K562 (cell line): ENCODE data around the gene CEP20. TPM values are rescaled to one million over a fixed set of nuclear protein-coding genes. Genes with fewer than 3 reads are reported as not detected.
A peak's percentile ranks its signal among the peaks of the same experiment; 100 is the strongest.

Experiments
- ATAC-seq: fragments of 200-7000 bp; cut with Tn5 transposase; 3 replicates; pipeline ENCODE4 v1.9.1; 2020; ENCODE audit warnings: moderate library complexity
- BruUV-seq: library from RNA; stranded (reverse); fragments of 400-500 nt; replicated peaks from 2 replicates; lab custom pipeline; 2021; lab: Mats Ljungman, UMichigan
- CTCF ChIA-PET: fragments of 300-600 bp; formaldehyde crosslinking; extraction: SDS; loops from one replicate; lab custom pipeline; 2021; ENCODE audit warnings: low intra/inter-chr PET ratio; lab: Yijun Ruan, JAX
- POLR2A ChIA-PET: fragments of 300-600, 350-650 bp; sonication (Branson Sonifier 250); formaldehyde crosslinking; extraction: SDS; loops from one replicate; lab custom pipeline; 2021; ENCODE audit warnings: antibody characterized with exemption, inconsistent platforms; lab: Yijun Ruan, JAX
- DNase-seq, 4 experiments: peaks; one replicate each; pipeline versions ENCODE4 v3.0.0 to v3.0.0-alpha.2; 2011 to 2018; ENCODE audit warnings: low spot score in 3 of 4, mixed read lengths in 3 of 4; ENCODE audit errors: extremely low read depth in 1 of 4
- FAIRE-seq: peaks from 2 replicates; lab custom pipeline; 2011; peaks lifted over from hg19 to GRCh38; lab: Jason Lieb, UNC
- H2AFZ ChIP-seq: 2 replicates; pipeline ENCODE4 v1.6.0; 2011; ENCODE audit warnings: low read depth, low read length, control low read depth, inconsistent platforms
- H3K27ac ChIP-seq: fragments of 200-600 bp; 3 replicates; pipeline ENCODE4 v1.8.0; 2011; ENCODE audit warnings: low read depth, mild to moderate bottlenecking, control low read depth, inconsistent platforms, low read length, moderate library complexity, mixed read lengths; ENCODE audit errors: extremely low read depth
- H3K27me3 ChIP-seq, 2 experiments: fragments of 300-600 bp in 1 of 2; 2 replicates in 1 of 2; 3 replicates in 1 of 2; pipeline versions ENCODE4 v1.6.0 to v1.8.0; 2011; ENCODE audit warnings: inconsistent platforms in 2 of 2, low read length in 2 of 2, mild to moderate bottlenecking in 1 of 2, mixed read lengths in 1 of 2, moderate library complexity in 1 of 2; ENCODE audit not compliant: control insufficient read depth in 2 of 2, insufficient read depth in 2 of 2
- H3K36me3 ChIP-seq: fragments of 300-600 bp; 3 replicates; pipeline ENCODE4 v1.8.0; 2011; ENCODE audit warnings: mild to moderate bottlenecking, low read length, inconsistent platforms; ENCODE audit not compliant: control insufficient read depth, insufficient read depth
- H3K4me1 ChIP-seq, 2 experiments: fragments of 200-600 bp in 1 of 2; replicated peaks in 1 of 2; 2 replicates in 1 of 2; 3 replicates in 1 of 2; pipeline versions ENCODE4 v1.5.1 to v1.8.0; 2011; ENCODE audit warnings: inconsistent platforms in 2 of 2, low read length in 2 of 2, mild to moderate bottlenecking in 1 of 2, mixed read lengths in 1 of 2, moderate library complexity in 1 of 2; ENCODE audit not compliant: control insufficient read depth in 2 of 2, insufficient read depth in 2 of 2
- H3K4me2 ChIP-seq: 2 replicates; pipeline ENCODE4 v1.6.1; 2011; ENCODE audit warnings: low read length, control low read depth, inconsistent platforms, mixed read lengths; ENCODE audit not compliant: insufficient read depth
- H3K4me3 ChIP-seq: fragments of 200-600 bp; sonication (generic), shearing (Covaris generic); 2 replicates; pipeline ENCODE4 v1.5.1; 2016; ENCODE audit warnings: control low read depth, inconsistent platforms
- H3K79me2 ChIP-seq: fragments of 200-600 bp; 3 replicates; pipeline ENCODE4 v1.8.0; 2011; ENCODE audit warnings: low read length, inconsistent platforms; ENCODE audit not compliant: control insufficient read depth, insufficient read depth
- H3K9ac ChIP-seq, 2 experiments: 2 replicates each; pipeline versions ENCODE4 v1.6.0 to v1.6.1; 2011; ENCODE audit warnings: low read depth in 2 of 2, low read length in 2 of 2, control low read depth in 1 of 2, inconsistent platforms in 1 of 2, mild to moderate bottlenecking in 1 of 2, mixed read lengths in 1 of 2; ENCODE audit not compliant: insufficient read depth in 1 of 2
- H3K9me1 ChIP-seq: one replicate; pipeline ENCODE4 v1.6.0; 2011; ENCODE audit warnings: inconsistent platforms, mild to moderate bottlenecking, low read length, moderate library complexity; ENCODE audit not compliant: control insufficient read depth, insufficient read depth
- H3K9me3 ChIP-seq: replicated peaks from 2 replicates; pipeline ENCODE4 v1.5.1; 2011; ENCODE audit warnings: low read depth, low read length, inconsistent platforms; ENCODE audit not compliant: control insufficient read depth, insufficient read depth
- H4K20me1 ChIP-seq: replicated peaks from 2 replicates; pipeline ENCODE4 v1.6.1; 2011; ENCODE audit warnings: low read length, inconsistent platforms, mixed read lengths; ENCODE audit not compliant: control insufficient read depth, insufficient read depth
- CCAR2 ChIP-seq: fragments of 200-400 bp; formaldehyde crosslinking; IDR thresholded peaks from 2 replicates; pipeline ENCODE4 v1.6.1; 2017; ENCODE audit warnings: mild to moderate bottlenecking, low read depth, low read length
- EGR1 ChIP-seq: fragments of 450-650 bp; conservative IDR thresholded peaks from 2 replicates; pipeline ENCODE4 v1.6.1; 2017; ENCODE audit warnings: mild to moderate bottlenecking
- FOXP1 ChIP-seq: sonication (generic); formaldehyde crosslinking; IDR thresholded peaks from 2 replicates; pipeline ENCODE4 v1.8.0; 2022; ENCODE audit warnings: mild to moderate bottlenecking, missing genetic modification reagents
- HCFC1 ChIP-seq: IDR thresholded peaks from 2 replicates; pipeline ENCODE4 v1.6.1; 2012; ENCODE audit warnings: low read depth, low read length, improper control_type of control experiment
- HNRNPL ChIP-seq: fragments of 200-400 bp; formaldehyde crosslinking; IDR thresholded peaks from 2 replicates; pipeline ENCODE4 v1.6.1; 2017; ENCODE audit warnings: low read depth, mild to moderate bottlenecking, low read length
- KAT8 ChIP-seq: fragments of 450-650 bp; IDR thresholded peaks from 2 replicates; pipeline ENCODE4 v1.6.1; 2016; ENCODE audit warnings: low read depth, mild to moderate bottlenecking
- NELFE ChIP-seq: IDR thresholded peaks from 2 replicates; pipeline ENCODE4 v1.6.1; 2011; ENCODE audit warnings: mild to moderate bottlenecking; ENCODE audit not compliant: insufficient read depth, insufficient read length
- PHF20 ChIP-seq: fragments of 450-650 bp; IDR thresholded peaks from 2 replicates; pipeline ENCODE4 v1.6.1; 2018; ENCODE audit not compliant: partially characterized antibody
- RFX1 ChIP-seq: fragments of 450-650 bp; IDR thresholded peaks from 2 replicates; pipeline ENCODE4 v1.6.1; 2016; ENCODE audit warnings: mild to moderate bottlenecking, moderate library complexity
- TEAD4 ChIP-seq, 2 experiments: sonication (generic) in 1 of 2; formaldehyde crosslinking in 1 of 2; IDR thresholded peaks; 2 replicates each; pipeline versions ENCODE4 v1.6.1 to v1.8.0; 2012 to 2022; ENCODE audit warnings: borderline replicate concordance in 1 of 2, inconsistent platforms in 1 of 2, low read length in 1 of 2, mild to moderate bottlenecking in 1 of 2, missing genetic modification reagents in 1 of 2
- THAP7 ChIP-seq: fragments of 250-450 bp; sonication (Bioruptor Pico); IDR thresholded peaks from 2 replicates; pipeline ENCODE4 v1.5.0; 2021
- ZNF561 ChIP-seq: fragments of 450-650 bp; formaldehyde crosslinking; conservative IDR thresholded peaks from 2 replicates; pipeline ENCODE4 v1.4.0; 2020; ENCODE audit warnings: mild to moderate bottlenecking, moderate library complexity
- WGBS: fragments of 100-300 bp; shearing (Covaris generic); methylation state at CpG from one replicate; pipeline ENCODE4 v1.1.6; 2016; ENCODE audit warnings: low coverage, mixed read lengths; ENCODE audit not compliant: insufficient coverage; ENCODE audit errors: missing lambda C conversion rate; 5-methylcytosine and 5-hydroxymethylcytosine counted together
- in situ Hi-C: fragments of 300-500 bp; cut with MboI; formaldehyde crosslinking; loops from 4 replicates; pipeline ENCODE4 v1.15.0; 2018; ENCODE audit warnings: inconsistent platforms, mixed read lengths
- intact Hi-C: fragments of 100-400 bp; cut with micrococcal nuclease; formaldehyde crosslinking; loops from 2 replicates; pipeline ENCODE4 v1.14.2; 2022
- polyA plus RNA-seq, 8 experiments: library from polyadenylated mRNA; depleted of rRNA in 4 of 8; stranded (reverse) in 5 of 8; unstranded in 3 of 8; fragments of >200 nt; fragmentation: Nextera tagmentation in 2 of 8; fragmentation: Illumina TruSeq in 1 of 8; extraction: Ambion mirVana in 2 of 8; extraction: Trizol in 1 of 8; gene quantifications; 2 replicates each; pipeline versions ENCODE4 v1.2.1 to v1.2.3, GENCODE V29; 2011 to 2014; ENCODE audit warnings: inconsistent platforms in 1 of 8, missing spikeins in 1 of 8
- total RNA-seq, 7 experiments: library from RNA; depleted of rRNA in 6 of 7; stranded (reverse); fragments of >200 nt in 6 of 7; fragmentation: Illumina TruSeq in 2 of 7; extraction: Trizol in 2 of 7; gene quantifications; 2 replicates each; pipeline versions ENCODE4 v1.2.1 to v1.2.3, GENCODE V29; 2011 to 2021; ENCODE audit warnings: low replicate concordance in 1 of 7
- TF ChIP-seq, protein P1 (sequence below), 2 experiments: fragments of 450-650 bp; IDR thresholded peaks; 2 replicates each; pipeline ENCODE4 v1.6.1; 2016; ENCODE audit warnings: mild to moderate bottlenecking in 2 of 2, borderline replicate concordance in 1 of 2, low read depth in 1 of 2, moderate library complexity in 1 of 2

Gene CEP20
- total and polyA plus RNA-seq, 9 of the 15 experiments (the other 6 are each of a cell fraction or from before 2014, with no cell fraction given), result 41.3 to 150 (median 104) TPM

GRCh38 chr16:15822957-15823356 lies 65.4 kb downstream of the CEP20 start:
- H3K4me3 ChIP-seq, result no peak overlapping the region
- no peaks in the 10 kb centered on the region for H4K20me1 ChIP-seq
- no peaks in the 10 kb centered on the region for H3K79me2 ChIP-seq
- peaks cover 16 to 33% of the 10 kb centered on the region in 2 experiments for H3K27me3 ChIP-seq
- H3K27ac ChIP-seq, result no peak overlapping the region
- ATAC-seq, result no peak; the same call in 2 of the 3 replicates
- no peaks in the 10 kb centered on the region for H3K9me1 ChIP-seq
- in situ Hi-C loops (no loop called here), intact Hi-C loops (loop anchor here (5.0 kb wide), 1 partner anchor 46 kb away; no protein-coding TSS in a partner anchor)
- H2AFZ ChIP-seq, result no peak overlapping the region
- H3K4me1 ChIP-seq, result 0 out of 5 replicates have a peak, but pooled peaks cover 0 to 3% of the 10 kb centered on the region in 2 experiments
- CTCF ChIA-PET, result no interaction called here
- FAIRE-seq, result no peak
- no peak for DNase-seq
- no TSS peak for BruUV-seq
- 4% methylated on average over 17 of the region's 17 CpGs for WGBS
- H3K4me2 ChIP-seq, result no peak overlapping the region
- H3K36me3 ChIP-seq, result no peaks in the 10 kb centered on the region
- H3K9me3 ChIP-seq, result no peaks in the 10 kb centered on the region
- H3K9ac ChIP-seq, result peak overlapping the region in 1 of 2 experiments; percentile 32; a peak in 1 of 4 replicates
- POLR2A ChIA-PET, result interaction anchor here (1.6 kb wide), 1 partner anchor 10 kb away, joined by 8 read pairs; no protein-coding TSS in a partner anchor
- no peak for TF ChIP-seq PHF20
- TF ChIP-seq ZNF561 (CRISPR knock-in tag), result no peak
- TF ChIP-seq FOXP1 (CRISPR knock-in tag), result no peak
- no peak for TF ChIP-seq NELFE
- no peak for TF ChIP-seq TEAD4 (IDR thresholded peaks at IDR 0.05; ENCODE audit: low read length)
- TF ChIP-seq TEAD4 (CRISPR knock-in tag; IDR thresholded peaks at IDR 0.05; ENCODE audit: borderline replicate concordance), result no peak
- no peak for TF ChIP-seq THAP7
- TF ChIP-seq EGR1, result no peak
- TF ChIP-seq CCAR2, result no peak
- no peak for TF ChIP-seq HNRNPL
- no peak for TF ChIP-seq HCFC1
- TF ChIP-seq RFX1, result no peak
- TF ChIP-seq, protein P1, sequence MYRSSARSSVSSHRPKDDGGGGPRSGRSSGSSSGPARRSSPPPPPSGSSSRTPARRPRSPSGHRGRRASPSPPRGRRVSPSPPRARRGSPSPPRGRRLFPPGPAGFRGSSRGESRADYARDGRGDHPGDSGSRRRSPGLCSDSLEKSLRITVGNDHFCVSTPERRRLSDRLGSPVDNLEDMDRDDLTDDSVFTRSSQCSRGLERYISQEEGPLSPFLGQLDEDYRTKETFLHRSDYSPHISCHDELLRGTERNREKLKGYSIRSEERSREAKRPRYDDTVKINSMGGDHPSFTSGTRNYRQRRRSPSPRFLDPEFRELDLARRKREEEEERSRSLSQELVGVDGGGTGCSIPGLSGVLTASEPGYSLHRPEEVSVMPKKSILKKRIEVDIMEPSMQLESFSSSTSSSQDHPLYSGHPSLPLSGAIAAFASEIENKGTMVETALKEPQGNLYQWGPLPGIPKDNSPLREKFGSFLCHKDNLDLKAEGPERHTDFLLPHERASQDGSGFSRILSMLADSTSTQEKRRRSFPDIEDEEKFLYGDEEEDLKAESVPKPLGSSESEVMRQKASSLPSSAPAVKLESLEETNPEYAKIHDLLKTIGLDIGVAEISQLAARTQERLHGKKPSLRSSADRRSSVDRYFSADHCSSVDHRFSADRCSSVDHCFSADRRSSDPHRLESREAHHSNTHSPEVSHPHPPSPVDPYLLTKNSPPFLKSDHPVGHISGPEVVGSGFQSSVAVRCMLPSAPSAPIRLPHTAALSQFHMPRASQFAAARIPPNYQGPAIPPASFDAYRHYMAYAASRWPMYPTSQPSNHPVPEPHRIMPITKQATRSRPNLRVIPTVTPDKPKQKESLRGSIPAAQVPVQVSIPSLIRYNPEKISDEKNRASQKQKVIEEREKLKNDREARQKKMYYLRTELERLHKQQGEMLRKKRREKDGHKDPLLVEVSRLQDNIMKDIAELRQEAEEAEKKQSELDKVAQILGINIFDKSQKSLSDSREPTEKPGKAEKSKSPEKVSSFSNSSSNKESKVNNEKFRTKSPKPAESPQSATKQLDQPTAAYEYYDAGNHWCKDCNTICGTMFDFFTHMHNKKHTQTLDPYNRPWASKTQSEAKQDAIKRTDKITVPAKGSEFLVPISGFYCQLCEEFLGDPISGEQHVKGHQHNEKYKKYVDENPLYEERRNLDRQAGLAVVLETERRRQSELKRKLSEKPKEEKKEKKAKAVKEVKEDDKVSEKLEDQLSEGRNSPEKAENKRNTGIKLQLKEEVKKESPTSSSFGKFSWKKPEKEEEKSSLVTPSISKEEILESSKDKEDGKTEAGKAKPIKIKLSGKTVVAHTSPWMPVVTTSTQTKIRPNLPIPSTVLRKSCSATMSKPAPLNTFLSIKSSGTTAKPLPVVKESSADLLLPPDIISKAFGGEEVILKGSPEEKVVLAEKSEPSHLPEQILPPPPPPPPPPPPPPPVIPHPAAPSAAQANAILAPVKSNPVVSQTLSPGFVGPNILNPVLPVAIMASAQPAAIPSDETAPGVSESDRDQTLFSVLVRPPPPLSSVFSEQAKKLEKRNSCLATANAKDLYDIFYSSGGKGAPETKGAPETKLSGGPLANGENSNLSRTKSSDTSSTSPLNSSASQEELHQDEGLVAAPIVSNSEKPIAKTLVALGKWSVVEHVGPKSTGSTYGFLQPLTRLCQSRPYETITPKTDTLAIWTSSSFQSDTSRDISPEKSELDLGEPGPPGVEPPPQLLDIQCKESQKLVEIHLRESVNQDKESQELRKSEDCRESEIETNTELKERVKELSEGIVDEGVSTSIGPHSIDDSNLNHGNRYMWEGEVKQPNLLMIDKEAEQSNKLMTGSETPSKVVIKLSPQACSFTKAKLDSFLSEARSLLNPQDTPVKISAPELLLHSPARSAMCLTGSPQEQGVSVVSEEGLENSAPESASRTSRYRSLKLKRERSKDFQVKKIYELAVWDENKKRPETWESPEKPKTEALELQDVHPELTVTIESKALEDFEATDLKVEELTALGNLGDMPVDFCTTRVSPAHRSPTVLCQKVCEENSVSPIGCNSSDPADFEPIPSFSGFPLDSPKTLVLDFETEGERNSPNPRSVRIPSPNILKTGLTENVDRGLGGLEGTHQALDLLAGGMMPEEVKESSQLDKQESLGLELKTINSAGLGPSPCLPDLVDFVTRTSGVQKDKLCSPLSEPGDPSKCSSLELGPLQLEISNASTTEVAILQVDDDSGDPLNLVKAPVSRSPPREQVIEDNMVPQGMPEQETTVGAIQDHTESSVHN (IDR thresholded peaks at IDR 0.05; ENCODE audit: borderline replicate concordance in 1 of 2, low read depth in 1 of 2), result no peak
- no peak for TF ChIP-seq KAT8
